SK-N-DZ (cell line): Measurements from ENCODE around the gene ROM1.
"Not testable (repeated sequence)": the region's sequence is repeated elsewhere in the genome, so short reads cannot be mapped to it uniquely, and the experiment has no call there.

Experiments
- DNase-seq: peaks from one replicate; pipeline ENCODE4 v3.0.0-alpha.2; 2015; ENCODE audit warnings: low spot score
- small RNA-seq, 2 experiments: library from RNA; depleted of rRNA; stranded (forward); fragments of <200 nt; gene quantifications; one replicate each; pipeline ENCODE3, GENCODE V24; 2014

Gene ROM1

GRCh38 chr11:62648185-62648966, 35.3 kb downstream of the ROM1 start:
- DNase-seq: no peak

- DNase-seq: no peak
Measured at GRCh38 chr11:62648967-62649364, 35.9 kb downstream of the ROM1 start.

- no peak for DNase-seq
Measured at GRCh38 chr11:62649486-62649885, 36.4 kb downstream of the ROM1 start.

GRCh38 chr11:62650283-62650682, 37.2 kb downstream of the ROM1 start:
- DNase-seq: not testable (repeated sequence)

GRCh38 chr11:62652161-62653006, 39.3 kb downstream of the ROM1 start:
- no peak for DNase-seq

- no peak for DNase-seq
Measured at GRCh38 chr11:62654297-62654696, 41.2 kb downstream of the ROM1 start.

GRCh38 chr11:62656796-62657429, 43.9 kb downstream of the ROM1 start:
- no peak for DNase-seq

GRCh38 chr11:62664405-62665074, 51.5 kb downstream of the ROM1 start:
- DNase-seq: peak; percentile 86

Small RNAs within 50 kb of the gene (small RNA-seq; reads per million reads assigned to genes)
- 0 reads per million in 2 experiments for gene AP001458.1
- 0.05 to 0.31 reads per million in 2 experiments for gene MIR6747
